KG1 (cell line): Measurements from ENCODE around the gene CNN1.
A peak's percentile ranks its signal among the peaks of the same experiment; 100 is the strongest.
"Not testable (repeated sequence)": the region's sequence is repeated elsewhere in the genome, so short reads cannot be mapped to it uniquely, and the experiment has no call there.

Experiments used
- DNase-seq: peaks from one replicate; lab custom pipeline; 2025; lab: John Stamatoyannopoulos, UW

Gene CNN1

DNA sequence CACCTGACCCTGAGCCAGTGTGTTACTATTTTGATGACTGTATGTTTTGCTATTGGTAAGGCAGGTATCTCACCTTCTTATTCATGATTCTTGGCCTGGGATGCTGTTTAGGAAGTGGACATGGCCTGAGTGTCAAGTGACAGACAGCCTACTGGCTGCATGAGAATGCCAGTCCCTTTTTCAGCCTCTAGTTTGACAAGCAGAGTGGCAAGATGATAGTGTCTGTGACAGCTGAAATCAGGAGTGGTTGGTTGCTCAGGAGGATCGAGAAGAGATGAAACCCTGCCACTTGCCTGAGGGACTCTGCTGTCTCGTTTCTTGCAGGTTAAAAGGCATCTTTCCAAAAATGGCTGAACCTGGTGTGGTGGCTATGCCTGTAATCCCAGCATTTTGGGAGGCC is 27.5 kb downstream of the CNN1 start:
- no peak for DNase-seq

DNA sequence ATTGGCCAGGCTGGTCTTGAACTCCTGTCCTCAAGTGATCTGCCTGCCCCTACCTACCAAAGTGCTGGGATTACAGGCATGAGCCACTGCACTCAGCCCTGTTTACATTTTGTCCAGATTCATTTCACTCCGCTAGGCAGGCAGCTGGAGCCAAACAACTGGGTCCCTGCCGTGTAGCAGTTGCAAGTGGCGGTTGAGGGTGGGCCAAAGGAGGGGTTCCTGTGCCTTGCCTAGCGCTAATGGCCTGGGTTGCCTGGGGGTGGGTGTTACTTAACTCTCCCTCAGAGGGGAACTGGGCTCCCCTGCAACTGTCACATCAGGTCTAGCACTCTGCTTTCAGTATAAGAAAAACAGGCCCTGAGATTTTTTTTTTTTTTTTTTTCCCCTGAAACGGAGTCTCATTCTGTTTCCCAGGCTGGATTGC is 31.4 kb downstream of the CNN1 start:
- no peak for DNase-seq

DNA sequence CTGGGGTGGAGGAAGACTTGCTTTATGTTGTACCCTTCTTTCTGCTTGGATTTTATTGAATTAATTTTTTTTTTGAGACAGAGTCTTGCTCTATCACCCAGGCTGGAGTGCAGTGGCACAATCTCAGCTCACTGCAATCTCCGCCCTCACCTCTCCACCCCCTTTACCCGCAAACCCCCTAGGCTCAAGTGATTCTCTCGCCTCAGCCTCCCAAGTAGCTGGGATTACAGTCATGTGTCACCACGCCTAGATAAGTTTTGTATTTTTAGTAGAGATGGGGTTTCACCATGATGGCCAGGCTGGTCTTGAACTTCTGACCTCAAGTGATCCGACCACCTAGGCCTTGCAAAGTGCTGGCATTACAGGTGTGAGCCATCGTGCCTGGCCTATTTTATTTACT is 34.7 kb downstream of the CNN1 start:
- DNase-seq: not testable (repeated sequence)

- DNase-seq: not testable (repeated sequence)
Observed at GRCh38 chr19:11573763-11574162, 35.1 kb downstream of the CNN1 start.

DNA sequence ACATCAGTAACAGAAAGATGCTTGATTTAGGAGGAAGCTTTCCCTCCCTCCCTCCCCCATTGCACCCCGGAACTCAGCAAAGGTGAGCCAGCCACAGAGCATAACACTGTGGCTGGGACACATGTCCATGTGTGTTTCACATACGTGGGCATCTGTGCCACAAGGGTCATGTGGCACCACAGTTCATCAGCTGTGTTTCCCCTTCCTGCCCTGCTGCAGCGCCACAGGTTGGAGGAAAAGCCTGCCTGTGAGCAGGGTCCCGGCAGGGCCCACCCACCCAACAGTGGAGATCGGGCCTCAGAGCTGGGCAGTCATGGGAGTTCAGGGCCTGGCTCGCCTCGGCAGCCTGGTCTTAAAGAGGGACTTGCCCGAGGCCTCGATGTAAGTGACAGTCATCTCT is 36.0 kb downstream of the CNN1 start:
- DNase-seq: no peak

- DNase-seq: no peak
Observed at GRCh38 chr19:11576227-11576626, 37.6 kb downstream of the CNN1 start.

GRCh38 chr19:11577451-11578257 is 39.0 kb downstream of the CNN1 start, which contains the start of gene ACP5:
TSS of gene ACP5 (minus strand) at chr19:11577645. CDS start at chr19:11577317, 328 bp downstream.
- no peak for DNase-seq

DNA sequence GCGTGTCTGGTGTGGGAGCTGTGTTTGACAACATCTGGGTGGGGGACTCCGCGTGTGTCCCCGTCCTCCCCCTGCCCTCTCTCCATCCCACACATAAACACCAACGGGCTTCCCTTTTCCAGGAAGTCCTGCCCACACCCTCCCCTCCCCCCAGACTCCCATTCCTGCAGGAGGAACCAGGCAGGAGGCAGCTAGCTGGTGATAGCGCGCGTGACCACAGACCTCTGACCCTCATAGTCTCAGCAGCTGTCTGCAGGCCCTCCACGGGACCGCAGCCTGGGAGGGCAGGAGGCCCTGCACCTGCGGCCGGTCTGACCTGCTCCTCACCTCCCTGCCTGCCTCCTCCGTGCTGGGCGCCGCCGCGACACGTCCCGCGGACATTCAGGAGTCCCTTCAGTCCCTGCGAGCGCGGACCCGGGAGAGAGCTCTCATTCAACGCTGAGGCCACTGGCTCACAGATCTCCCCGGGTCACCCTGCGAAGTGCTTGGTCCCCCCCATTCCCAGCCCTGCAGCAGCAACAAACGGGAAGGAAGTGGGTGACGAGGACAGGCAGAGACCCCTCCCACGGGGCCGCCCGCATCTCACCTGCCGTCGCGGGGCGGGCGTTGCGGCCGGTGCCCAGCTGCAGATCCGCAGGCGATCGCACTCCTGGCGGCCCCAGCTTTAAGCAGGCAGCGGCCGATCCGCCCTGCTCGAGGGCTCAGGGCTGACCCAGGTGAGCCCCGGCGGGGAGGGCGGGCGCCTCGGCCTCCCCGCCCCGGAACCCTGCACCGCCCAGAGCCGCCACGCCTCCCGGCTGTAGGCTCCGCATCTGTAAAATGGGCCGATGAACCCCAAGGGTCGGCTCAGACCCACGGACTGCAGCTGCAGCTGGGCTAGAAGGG is 39.8 kb downstream of the CNN1 start:
- DNase-seq: no peak

GRCh38 chr19:11580116-11580515 is 41.5 kb downstream of the CNN1 start:
- DNase-seq: no peak

DNA sequence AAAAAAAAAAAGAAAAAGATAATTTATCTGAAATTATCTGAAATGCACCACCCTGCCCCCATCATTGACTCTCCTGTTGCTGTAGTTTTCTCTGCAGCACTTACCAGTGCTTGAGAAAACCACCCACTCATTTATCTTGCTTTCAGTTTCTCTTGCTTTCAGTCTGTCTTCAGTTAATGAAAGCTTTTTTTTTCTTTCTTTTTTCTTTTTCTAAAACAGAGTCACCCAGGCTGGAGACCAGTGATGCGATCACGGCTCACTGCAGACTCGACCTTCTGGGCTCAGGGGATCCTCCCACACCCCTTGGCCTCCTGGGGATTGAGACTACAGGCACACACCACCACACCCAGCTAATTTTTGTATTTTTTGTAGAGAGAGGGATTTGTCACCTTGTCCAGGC is 43.1 kb downstream of the CNN1 start:
- DNase-seq: no peak

GRCh38 chr19:11586331-11586730 is 47.7 kb downstream of the CNN1 start:
- no peak for DNase-seq

- DNase-seq: peak; percentile 50
Observed at GRCh38 chr19:11587302-11587974, 48.8 kb downstream of the CNN1 start.

- DNase-seq: no peak
Observed at GRCh38 chr19:11587975-11588631, 49.5 kb downstream of the CNN1 start.

DNA sequence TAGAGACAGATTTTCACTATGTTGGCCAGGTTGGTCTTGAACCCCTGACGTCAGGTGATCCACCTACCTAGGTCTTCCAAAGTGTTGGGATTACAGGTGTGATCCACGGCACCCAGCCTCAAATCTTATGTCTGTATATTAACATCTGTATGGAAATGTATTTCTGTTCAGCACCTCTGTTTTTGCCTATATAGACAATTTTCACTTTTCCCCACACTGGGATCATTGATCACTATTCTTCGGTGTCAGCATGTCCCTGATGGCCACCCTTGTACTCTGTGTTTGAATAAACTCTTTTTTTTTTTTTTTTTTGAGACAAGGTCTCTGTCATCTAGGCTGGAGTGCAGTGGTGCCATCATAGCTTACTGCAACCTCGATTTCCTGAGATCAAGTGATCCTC is 55.4 kb downstream of the CNN1 start:
- no peak for DNase-seq

- DNase-seq: no peak
Observed at GRCh38 chr19:11596156-11596555, 57.5 kb downstream of the CNN1 start.

GRCh38 chr19:11597202-11598102 is 58.8 kb downstream of the CNN1 start, which contains the start of gene ZNF627:
TSS of gene ZNF627 (plus strand) at chr19:11597483. CDS start at chr19:11597628, 145 bp downstream.
- peak; percentile 96 for DNase-seq

DNA sequence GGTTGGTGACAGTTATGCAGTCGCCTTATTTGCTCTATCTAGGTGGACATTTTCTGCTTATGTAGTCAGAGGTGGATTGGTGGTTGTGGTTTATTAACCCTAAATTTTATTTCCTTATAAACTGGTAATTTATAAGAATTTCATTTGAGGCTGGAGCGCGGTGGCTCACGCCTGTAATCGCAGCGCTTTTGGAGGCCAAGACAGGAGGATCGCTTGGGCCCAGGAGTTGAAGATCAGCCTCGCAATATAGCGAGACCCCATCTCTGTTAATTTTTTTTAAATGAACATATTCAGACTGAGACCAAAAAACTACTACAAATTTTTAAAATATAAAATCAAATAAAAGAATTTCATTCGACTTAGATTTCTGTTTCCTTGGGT is 59.4 kb downstream of the CNN1 start:
- DNase-seq: no peak

DNA sequence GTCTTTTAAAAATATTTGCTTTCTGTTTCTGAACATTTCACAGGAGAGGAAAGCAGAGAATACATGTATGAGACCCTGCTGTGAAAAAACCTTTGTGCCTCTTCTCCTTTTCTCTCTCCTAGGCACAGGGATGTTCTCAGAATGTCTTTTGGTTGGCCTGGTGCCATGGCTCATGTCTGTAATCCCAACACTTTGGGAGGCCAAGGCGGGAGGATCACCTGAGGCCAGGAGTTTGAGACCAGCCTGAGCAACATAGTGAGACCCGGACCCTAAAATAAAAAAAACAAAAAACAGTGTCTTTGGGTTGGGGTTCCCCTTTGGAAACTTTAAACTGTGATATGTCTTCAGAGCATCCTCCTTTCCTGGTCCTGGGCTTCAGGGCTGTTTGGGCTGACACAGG is 60.1 kb downstream of the CNN1 start:
- no peak for DNase-seq

DNA sequence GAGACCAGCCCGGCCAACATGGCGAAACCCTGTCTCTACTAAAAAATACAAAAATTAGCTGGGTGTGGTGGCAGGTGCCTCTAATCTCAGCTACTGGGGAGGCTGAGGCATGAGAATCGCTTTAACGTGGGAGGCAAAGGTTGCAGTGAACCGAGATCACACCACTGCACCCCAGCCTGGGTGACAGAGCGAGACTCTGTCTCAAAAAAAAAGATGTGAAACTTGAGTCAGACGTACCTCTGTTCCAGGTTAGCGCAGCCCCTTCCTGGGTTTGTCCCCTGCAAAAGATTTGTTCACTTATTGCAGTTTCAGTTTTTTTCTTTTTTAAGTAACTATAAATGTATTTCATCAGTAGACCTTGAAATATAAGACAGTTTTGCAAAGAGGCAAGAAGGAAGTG is 61.1 kb downstream of the CNN1 start:
- DNase-seq: not testable (repeated sequence)
